GM20431 (cell line): ENCODE results near the gene MED12.
"Not testable (repeated sequence)": the region's sequence is repeated elsewhere in the genome, so short reads cannot be mapped to it uniquely, and the experiment has no call there.

Source experiments
- in situ Hi-C: fragments of 300-500 bp; cut with MseI, MboI; formaldehyde crosslinking; loops from one replicate; pipeline ENCODE4 v1.15.0; 2020; ENCODE audit warnings: low sequenced_read_pairs; ENCODE audit not compliant: unreplicated experiment

The MED12 gene

GRCh38 chrX:71158603-71159002, 40.2 kb downstream of the MED12 start:
- in situ Hi-C loops, result loop anchor here (25.0 kb wide), 1 partner anchor 171 kb away; no protein-coding TSS in a partner anchor

DNA sequence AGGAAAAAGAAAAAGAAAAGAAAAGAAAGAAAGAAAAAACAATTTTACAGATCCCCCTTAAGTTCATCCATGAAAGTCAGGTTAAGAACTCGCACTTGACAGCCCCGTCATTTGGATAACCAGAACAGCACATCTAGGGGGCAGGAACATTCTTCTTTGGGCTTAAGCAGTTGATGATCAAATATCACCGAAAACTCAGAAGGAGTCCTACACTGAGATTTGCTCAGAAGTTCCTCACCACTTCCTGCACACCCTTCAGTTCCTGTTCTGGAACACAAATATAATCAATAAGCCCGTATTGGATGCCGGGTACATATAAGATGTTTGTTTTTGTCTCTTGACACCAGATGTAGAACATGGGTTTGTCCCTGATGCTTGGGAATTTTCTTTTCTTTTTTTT, 40.9 kb downstream of the MED12 start:
- in situ Hi-C loops, result loop anchor here (25.0 kb wide), 1 partner anchor 172 kb away; no protein-coding TSS in a partner anchor

- in situ Hi-C loops, result loop anchor here (25.0 kb wide), 1 partner anchor 173 kb away; no protein-coding TSS in a partner anchor
Observed at GRCh38 chrX:71160475-71160874, 42.1 kb downstream of the MED12 start.

GRCh38 chrX:71162981-71163380, 44.6 kb downstream of the MED12 start:
- in situ Hi-C loops, result loop anchor here (25.0 kb wide), 1 partner anchor 176 kb away; no protein-coding TSS in a partner anchor

DNA sequence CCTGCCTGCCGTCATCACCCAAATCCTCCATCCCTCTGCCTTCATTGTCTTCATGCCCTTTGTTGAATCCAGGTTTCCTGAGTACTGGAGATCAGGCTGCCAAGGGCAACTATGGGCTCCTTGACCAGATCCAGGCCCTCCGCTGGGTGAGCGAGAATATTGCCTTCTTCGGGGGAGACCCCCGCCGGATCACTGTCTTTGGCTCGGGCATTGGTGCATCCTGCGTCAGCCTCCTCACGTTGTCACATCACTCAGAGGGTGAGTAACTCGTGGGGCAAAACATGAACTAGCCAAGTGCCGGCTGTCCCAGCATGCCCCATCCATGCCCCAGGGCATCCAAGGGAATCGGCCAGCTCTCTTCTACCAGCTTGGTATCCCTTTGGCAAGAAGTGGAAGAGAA, 45.7 kb downstream of the MED12 start:
- in situ Hi-C loops, result loop anchor here (25.0 kb wide), 1 partner anchor 177 kb away; no protein-coding TSS in a partner anchor

DNA sequence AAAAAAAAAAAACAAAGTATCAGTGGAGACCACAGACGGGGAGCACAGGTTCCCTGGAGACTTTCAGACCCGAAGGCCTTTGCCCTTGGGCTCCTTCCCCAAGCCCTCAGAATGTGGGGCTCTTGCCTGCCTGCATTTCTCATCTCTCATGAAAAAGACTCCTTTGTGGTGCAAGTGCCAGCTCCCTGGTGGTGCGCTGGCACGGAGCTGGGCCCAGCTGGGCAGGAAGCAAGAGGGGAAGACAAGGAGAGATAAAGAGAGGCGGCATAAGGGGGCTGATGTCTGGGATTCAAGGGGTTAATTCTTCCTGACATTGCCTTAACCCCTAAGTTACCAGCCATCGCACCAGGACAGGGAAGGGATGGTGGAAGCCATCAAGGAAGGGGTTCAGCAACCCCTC, 48.1 kb downstream of the MED12 start:
- in situ Hi-C loops, result loop anchor here (25.0 kb wide), 1 partner anchor 179 kb away; no protein-coding TSS in a partner anchor

DNA sequence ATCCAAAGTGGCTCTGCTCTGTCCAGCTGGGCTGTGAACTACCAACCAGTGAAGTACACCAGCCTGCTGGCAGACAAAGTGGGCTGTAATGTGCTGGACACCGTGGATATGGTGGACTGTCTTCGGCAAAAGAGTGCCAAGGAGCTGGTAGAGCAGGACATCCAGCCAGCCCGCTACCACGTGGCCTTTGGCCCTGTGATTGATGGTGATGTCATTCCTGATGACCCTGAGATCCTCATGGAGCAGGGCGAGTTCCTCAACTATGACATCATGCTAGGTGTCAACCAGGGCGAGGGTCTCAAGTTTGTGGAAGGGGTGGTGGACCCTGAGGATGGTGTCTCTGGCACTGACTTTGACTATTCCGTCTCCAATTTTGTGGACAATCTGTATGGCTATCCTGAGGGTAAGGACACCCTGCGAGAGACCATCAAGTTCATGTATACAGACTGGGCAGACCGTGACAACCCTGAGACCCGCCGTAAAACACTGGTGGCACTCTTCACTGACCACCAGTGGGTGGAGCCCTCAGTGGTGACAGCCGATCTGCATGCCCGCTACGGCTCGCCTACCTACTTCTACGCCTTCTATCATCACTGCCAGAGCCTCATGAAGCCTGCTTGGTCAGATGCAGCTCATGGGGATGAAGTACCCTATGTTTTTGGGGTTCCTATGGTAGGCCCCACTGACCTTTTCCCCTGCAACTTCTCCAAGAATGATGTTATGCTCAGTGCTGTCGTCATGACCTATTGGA, 48.8 kb downstream of the MED12 start:
- in situ Hi-C loops, result loop anchor here (25.0 kb wide), 1 partner anchor 180 kb away; no protein-coding TSS in a partner anchor

DNA sequence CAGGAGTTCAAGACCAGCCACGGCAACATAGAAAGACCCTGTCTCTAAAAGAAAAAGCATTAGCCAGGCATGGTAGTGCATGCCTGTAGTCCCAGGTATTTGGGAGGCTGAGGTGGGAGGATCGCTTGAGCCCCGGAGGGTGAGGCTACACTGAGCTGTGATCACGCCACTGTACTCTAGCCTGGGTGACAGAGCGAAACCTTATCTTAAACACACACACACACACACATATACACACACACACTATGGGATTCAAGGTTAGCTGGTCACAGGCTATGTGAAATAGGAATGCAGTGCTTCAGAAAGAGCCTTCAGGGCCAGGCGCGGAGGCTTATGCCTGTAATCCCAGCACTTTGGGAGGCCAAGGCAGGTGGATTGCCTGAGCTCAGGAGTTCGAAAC, 49.7 kb downstream of the MED12 start:
- in situ Hi-C loops, result loop anchor here (25.0 kb wide), 1 partner anchor 181 kb away; no protein-coding TSS in a partner anchor

- in situ Hi-C loops, result loop anchor here (25.0 kb wide), 1 partner anchor 182 kb away; no protein-coding TSS in a partner anchor
Observed at GRCh38 chrX:71169586-71169985, 51.2 kb downstream of the MED12 start.

- in situ Hi-C loops, result loop anchor here (25.0 kb wide), 1 partner anchor 183 kb away; no protein-coding TSS in a partner anchor
Observed at GRCh38 chrX:71170660-71171059, 52.3 kb downstream of the MED12 start.

DNA sequence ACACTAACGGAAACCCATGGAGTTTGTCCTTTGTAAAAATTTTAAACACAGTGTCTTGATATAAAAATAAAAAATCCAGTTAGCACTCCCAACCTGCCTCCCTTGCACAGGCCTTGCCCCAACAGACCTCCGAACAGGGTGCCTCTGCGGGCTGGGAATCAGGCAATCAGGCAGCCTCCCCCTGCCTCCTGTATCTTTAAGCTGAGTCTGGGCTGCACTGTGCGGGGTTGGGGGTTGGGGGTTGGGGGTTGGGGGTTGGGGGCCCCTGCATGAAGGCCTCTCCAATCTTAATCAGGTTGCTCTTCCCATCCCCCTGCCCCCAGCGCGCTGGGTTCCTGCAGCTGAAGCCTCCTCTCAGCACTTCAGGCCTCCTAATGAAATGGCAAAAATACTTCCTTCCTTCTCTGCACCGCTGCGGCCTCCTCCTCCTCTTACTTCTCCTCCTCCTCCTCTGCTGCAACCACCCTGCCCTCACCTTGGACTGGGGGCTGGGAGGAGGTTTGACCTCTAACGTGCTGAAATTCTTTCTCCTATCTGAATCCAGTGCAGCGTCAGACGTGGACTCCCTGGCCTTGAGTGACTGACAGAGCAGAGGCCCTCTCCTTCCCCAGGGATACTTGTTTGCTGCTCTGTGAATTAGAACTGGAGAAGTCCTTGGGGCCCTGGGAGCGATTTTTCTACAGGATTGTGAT, 52.9 kb downstream of the MED12 start:
- in situ Hi-C loops, result loop anchor here (25.0 kb wide), 1 partner anchor 184 kb away; no protein-coding TSS in a partner anchor

GRCh38 chrX:71173440-71173839, 55.0 kb downstream of the MED12 start:
- in situ Hi-C loops, result loop anchor here (25.0 kb wide), 1 partner anchor 186 kb away; no protein-coding TSS in a partner anchor

- in situ Hi-C loops, result loop anchor here (25.0 kb wide), 1 partner anchor 187 kb away; no protein-coding TSS in a partner anchor
Observed at GRCh38 chrX:71174795-71175194, 56.4 kb downstream of the MED12 start.

DNA sequence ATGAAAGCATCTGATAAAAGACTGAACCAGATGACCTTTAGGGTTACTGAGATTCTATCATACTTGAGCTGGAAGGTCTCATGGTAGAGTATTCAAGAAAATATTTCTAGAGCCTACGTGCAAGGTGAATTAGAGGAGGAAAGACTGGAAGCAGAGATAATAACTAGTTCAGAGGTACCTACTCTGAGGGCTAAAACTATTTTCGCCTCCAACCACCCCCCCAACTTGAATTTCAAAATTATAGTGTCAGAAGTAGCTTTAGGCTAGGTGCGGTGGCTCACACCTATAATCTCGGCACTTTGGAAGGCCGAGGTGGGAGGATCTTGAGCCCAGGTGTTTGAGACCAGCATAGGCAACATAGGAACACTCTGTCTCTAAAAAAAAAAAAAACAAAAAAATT, 57.1 kb downstream of the MED12 start:
- in situ Hi-C loops, result no loop called here

- in situ Hi-C loops, result no loop called here
Observed at GRCh38 chrX:71177327-71177726, 58.9 kb downstream of the MED12 start.

GRCh38 chrX:71178908-71179307, 60.5 kb downstream of the MED12 start:
- in situ Hi-C loops, result no loop called here

- in situ Hi-C loops, result not testable (repeated sequence)
Observed at GRCh38 chrX:71180579-71181265, 62.3 kb downstream of the MED12 start.

GRCh38 chrX:71181558-71181909, 63.1 kb downstream of the MED12 start:
- in situ Hi-C loops, result no loop called here

GRCh38 chrX:71181910-71182799, 63.8 kb downstream of the MED12 start:
- in situ Hi-C loops, result no loop called here
